Measurements from ENCODE around the gene HSD17B2.

HSD17B2 gene

DNA sequence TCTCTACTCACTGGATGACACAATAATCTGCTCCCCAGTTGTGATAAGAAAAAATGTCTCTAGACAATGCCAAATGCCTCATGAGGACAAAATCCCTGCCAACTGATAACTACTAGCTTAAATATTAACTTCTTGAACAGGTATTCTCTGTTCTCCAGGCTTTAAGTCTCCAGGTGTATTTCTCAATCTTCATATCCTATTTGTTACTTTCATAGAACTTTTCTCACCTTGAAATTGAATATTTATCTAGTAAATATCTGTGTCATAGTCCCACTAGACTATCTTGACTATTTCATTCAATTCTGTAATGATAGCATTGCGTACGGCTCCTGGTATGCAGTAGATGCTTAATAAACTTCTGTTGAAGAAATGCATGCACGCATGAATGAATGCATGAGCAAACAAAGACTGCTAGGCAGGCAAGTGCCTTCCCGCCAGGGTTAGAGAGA lies 15.9 kb downstream of the HSD17B2 start:
- DNase-seq, result no peak

DNA sequence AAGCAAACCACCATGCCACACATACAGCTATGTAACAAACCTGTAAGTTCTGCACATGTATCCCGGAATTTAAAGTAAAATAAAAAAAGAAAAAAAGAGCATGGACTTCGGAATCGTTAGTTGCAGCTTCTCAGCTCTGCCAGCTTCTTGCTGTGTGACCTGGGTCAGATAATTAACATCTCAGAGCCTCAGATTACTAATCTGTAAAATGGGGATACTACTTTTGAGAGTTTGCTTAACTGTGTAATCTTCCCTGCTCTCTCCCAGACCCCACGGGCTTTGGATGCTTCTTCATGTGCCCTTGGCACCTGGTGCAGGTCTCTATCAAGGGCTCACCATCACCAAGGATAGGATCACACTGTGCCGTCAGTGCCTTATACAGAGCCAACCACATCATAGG lies 16.6 kb downstream of the HSD17B2 start:
- DNase-seq, result no peak

DNA sequence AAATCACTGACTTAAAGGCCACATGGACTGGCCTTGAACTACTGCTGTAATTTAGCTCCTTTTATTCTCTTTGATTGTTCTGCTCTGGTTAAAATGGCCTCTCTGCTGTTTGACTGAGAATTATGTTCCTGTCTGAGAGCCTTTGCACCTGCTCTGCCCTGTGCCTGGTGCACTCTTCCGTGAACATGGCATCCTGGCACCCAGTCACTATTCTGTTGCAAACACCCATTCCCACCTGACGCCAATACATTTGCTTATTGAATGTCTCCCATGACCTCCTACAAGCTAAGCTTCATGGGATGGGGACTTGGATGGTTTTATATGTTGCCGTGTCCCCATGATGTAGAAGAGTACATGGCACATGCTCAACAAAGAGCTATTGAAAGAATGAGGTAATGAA lies 20.1 kb downstream of the HSD17B2 start:
- DNase-seq, result no peak

- no peak for DNase-seq
Observed at GRCh38 chr16:82055728-82056549, 20.9 kb downstream of the HSD17B2 start.

DNA sequence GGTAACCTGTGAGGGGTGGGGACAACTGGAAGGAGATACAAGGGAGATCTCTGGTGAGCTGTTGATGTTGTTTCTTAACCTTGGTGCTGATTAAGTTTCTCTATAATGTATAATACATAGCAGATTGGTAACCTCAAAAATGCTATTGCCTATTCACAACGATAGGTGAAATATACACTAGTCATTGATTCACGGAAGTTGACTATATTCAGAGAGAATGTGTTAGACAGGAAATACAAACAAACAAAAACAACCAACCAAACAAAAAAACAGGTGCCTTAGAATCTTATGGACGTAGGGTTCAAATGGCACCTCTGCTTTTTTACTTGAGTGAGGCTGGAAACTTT lies 21.5 kb downstream of the HSD17B2 start:
- DNase-seq, result no peak

- DNase-seq, result no peak
Observed at GRCh38 chr16:82059161-82059982, 24.3 kb downstream of the HSD17B2 start.

GRCh38 chr16:82059983-82060421 lies 24.9 kb downstream of the HSD17B2 start:
- no peak for DNase-seq

- DNase-seq, result no peak
Observed at GRCh38 chr16:82061861-82062525, 26.9 kb downstream of the HSD17B2 start.

GRCh38 chr16:82062645-82063058 lies 27.6 kb downstream of the HSD17B2 start:
- DNase-seq, result no peak

DNA sequence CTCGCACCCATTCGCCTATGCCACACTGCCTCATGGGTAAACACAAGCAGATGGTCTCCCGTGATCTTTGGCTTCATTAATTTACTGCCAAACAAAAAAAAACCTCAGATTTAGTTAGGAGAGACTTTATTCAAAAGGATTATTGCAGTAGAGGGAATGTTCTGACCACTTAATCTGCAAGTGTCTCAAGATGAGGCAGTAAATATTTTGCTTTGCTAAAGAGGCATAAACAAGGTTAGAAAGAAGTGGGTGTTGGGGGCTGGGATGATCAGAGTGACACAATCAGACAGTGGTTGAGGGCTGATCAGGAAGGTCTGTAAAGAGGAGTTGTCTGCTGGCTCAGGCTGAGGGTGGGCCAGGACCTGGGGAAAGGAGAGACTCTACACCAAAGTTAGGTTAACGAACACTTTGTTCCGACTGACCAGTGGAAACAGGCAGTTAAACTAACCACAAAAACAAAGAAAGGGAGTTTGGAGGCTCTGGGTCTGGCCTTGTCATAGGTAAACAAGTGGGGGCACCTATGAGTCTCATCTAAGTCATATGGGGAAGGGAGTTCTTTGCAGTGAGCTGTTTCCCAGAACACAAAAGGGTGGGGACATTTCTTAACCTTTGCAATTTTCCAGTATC lies 28.5 kb downstream of the HSD17B2 start:
- no peak for DNase-seq

DNA sequence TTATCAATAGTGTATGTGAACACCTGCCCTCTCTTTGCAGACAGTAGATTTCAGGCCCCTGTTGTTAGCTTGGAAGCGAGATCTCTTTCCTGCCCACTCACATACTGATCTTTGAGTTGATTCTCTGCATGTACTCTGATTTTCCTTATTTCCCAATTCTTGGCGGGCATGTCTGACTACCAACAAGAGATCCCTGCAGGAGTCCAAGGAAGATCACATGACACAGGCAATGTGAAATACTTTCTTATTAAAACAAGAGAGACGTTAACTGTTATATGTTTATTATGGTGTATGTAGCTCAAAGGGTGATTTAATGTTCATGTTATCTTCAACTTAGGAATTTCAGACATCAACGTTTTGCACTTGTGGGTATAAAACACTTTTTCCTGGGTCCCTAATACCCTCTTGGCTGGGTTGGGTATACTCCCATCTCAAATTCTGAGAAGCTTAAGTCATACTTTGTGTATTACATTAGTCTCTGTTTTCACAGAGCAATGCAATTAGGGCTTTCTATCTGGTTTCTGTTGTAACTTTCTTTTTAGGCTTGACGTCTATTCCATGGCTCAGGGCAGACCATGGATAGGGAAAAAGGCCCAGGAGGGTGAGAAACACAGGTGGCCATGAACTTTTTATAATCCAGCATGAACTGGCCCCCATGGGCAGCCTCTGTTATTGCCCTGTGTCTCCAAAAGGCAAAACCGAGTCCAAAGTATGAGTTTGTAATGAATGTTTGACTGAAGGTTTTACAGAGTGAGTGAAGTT lies 32.2 kb downstream of the HSD17B2 start:
- DNase-seq, result no peak

DNA sequence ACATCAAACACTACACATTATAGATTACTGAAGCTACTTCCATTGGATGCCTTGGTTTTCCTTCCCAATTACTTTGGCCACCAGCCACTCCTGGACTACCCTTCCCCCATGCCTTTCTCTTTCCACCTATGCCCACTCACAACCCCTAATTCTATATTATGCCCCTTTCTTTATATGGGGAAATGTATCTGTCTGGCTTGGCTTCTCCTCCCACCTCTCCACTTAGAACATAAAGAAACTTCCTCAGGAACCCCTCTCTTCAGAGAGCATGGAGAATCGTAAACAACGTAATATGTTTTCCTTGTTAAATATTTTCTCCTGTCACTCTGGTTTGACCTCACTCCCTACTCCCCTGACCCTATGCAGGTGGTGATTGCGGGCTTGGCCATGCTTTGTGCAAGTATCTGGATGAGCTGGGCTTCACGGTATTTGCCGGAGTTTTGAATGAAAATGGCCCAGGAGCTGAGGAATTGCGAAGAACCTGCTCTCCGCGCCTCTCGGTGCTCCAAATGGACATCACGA lies 32.8 kb downstream of the HSD17B2 start:
- DNase-seq, result no peak

- no peak for DNase-seq
Observed at GRCh38 chr16:82070656-82071369, 35.8 kb downstream of the HSD17B2 start.

DNA sequence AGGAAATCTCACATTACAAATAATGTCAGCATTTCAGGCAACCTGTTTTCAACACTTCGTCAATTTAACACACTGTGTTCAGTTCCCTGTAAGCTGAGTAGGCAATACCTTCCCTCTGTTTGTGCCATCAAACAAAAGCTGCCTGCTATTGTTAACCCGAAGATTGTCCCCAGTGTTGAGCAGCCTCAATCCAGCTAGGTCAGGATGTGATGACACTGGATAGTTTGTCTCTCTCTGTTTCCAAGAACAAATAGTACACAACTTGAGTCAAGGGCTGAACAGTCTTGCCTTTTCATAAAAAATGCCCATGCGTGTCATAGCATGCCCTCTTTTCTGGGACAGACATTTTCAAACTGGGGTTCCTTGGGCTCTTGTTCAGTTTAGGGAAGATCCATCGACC lies 36.4 kb downstream of the HSD17B2 start:
- no peak for DNase-seq

DNA sequence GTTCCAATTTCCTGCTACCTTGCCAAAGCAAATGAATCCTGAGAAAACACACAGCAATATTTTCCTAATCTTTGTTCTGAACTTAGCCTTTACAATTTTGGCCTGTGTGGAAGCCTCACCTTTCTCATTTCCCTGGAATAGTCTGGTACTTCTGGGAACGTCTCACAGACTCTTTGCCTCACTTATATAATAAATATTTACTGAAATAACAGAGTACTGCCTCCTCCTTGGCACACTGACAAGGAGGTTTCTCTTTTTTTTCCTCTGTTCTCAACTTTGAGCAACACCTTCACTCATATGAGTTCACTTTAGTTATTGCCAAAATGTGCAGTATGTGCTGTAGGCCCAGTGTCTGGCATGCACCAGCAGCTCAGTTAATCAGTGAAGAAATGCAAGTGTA lies 37.3 kb downstream of the HSD17B2 start:
- DNase-seq, result no peak

DNA sequence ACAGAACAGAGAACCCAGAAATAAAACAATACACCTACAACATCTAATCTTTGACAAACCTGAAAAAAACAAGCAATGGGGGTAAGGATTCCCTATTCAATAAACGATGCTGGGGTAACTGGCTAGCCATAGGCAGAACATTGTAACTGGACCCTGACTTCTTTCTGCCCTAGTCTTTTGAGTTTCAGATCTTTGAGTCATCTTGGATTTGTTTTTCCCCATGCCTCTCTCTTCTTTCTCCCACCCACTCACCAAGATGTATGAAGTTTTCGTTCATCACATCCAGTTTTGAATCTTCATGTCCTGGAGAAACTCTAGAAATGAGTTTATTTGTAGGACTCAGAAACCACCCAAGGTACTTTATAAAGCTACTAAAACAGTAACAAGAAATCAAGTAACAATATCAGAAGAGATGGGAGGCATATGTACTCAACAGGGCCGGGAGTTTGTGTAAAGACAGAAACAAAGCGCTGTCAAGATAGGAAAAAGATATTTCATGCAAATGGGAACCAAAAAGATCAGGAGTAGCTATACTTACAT lies 39.0 kb downstream of the HSD17B2 start:
- no peak for DNase-seq

DNA sequence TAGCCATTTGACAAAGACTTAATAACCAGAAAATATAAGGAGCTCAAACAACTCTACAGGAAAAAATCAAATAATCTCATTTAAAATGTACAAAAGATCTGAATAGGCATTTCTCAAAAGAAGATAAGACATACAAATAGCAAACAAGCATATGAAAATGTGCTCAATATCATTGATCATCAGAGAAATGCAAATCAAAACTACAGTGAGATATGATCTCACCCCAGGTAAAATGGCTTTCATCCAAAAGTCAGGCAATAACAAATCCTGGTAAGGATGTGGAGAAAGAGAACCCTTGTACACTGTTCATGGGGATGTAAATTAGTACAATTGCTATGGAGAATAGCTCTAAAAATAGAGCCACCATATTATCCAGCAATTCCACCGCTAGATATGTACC lies 43.1 kb downstream of the HSD17B2 start:
- no peak for DNase-seq

DNA sequence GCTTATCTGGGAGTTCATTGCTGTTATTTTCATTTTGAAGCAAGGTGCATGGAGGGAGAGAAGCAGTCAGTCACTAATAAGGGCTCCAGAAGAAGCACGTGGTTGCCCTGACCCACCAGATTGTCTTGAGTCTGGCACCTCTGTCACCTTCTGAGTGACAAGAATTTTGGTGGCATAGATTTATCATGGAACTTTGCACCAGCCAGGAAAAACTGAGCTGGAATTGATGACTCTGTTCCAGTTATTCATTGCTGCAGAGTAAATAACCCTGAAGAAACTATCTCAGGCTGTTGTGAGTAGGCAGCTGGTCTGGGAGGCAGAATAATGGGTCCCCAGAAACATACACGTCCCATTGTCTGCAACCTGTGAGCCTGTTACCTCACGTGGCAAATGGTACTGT lies 44.8 kb downstream of the HSD17B2 start:
- DNase-seq, result no peak

GRCh38 chr16:82081264-82081663 lies 46.2 kb downstream of the HSD17B2 start:
- DNase-seq, result no peak

- no peak for DNase-seq
Observed at GRCh38 chr16:82082097-82082496, 47.0 kb downstream of the HSD17B2 start.
